Neutrophil (primary cell): ENCODE results near the gene RAB21.
A peak's percentile ranks its signal among the peaks of the same experiment; 100 is the strongest.

Source experiments
- H3K27ac ChIP-seq: fragments of 200-600 bp; sonication (generic); 2 replicates; pipeline ENCODE4 v1.5.1; 2016; ENCODE audit warnings: mild to moderate bottlenecking, moderate library complexity
- H3K27me3 ChIP-seq: fragments of 200-600 bp; sonication (generic); 2 replicates; pipeline ENCODE4 v1.6.0; 2016; ENCODE audit warnings: mild to moderate bottlenecking
- H3K36me3 ChIP-seq: fragments of 200-600 bp; sonication (generic); 2 replicates; pipeline ENCODE4 v1.5.1; 2017
- H3K4me1 ChIP-seq, 2 experiments: fragments of 200-600 bp in 1 of 2; sonication (generic) in 1 of 2; 1 replicate in 1 of 2; 2 replicates in 1 of 2; pipeline versions ENCODE4 v1.5.1 to v1.6.1; 2013 to 2016; ENCODE audit warnings: low read depth in 1 of 2, low read length in 1 of 2, mild to moderate bottlenecking in 1 of 2, moderate library complexity in 1 of 2; ENCODE audit not compliant: control insufficient read depth in 1 of 2, insufficient read depth in 1 of 2
- H3K4me3 ChIP-seq, 2 experiments: fragments of 200-600 bp in 1 of 2; sonication (generic) in 1 of 2; 1 replicate in 1 of 2; 2 replicates in 1 of 2; pipeline ENCODE4 v1.5.1; 2013 to 2016; ENCODE audit warnings: low read depth in 1 of 2, low read length in 1 of 2, mild to moderate bottlenecking in 1 of 2, moderate library complexity in 1 of 2
- H3K9me3 ChIP-seq: fragments of 200-600 bp; sonication (generic); 2 replicates; pipeline ENCODE4 v1.5.1; 2016
- TF ChIP-seq, protein P1 (sequence below): fragments of 200-600 bp; sonication (generic); IDR thresholded peaks from 2 replicates; pipeline ENCODE4 v1.5.1; 2016; ENCODE audit warnings: antibody characterized with exemption

The RAB21 gene

GRCh38 chr12:71846322-71846940 lies 91.8 kb downstream of the RAB21 start:
- TF ChIP-seq, protein P1, sequence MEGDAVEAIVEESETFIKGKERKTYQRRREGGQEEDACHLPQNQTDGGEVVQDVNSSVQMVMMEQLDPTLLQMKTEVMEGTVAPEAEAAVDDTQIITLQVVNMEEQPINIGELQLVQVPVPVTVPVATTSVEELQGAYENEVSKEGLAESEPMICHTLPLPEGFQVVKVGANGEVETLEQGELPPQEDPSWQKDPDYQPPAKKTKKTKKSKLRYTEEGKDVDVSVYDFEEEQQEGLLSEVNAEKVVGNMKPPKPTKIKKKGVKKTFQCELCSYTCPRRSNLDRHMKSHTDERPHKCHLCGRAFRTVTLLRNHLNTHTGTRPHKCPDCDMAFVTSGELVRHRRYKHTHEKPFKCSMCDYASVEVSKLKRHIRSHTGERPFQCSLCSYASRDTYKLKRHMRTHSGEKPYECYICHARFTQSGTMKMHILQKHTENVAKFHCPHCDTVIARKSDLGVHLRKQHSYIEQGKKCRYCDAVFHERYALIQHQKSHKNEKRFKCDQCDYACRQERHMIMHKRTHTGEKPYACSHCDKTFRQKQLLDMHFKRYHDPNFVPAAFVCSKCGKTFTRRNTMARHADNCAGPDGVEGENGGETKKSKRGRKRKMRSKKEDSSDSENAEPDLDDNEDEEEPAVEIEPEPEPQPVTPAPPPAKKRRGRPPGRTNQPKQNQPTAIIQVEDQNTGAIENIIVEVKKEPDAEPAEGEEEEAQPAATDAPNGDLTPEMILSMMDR: peak; percentile 20
- Histone ChIP-seq H3K4me3 (no peak overlapping the region), H3K36me3 (no peaks in the 10 kb centered on the region), H3K27ac (peak overlapping the region; percentile 59), H3K9me3 (no peaks in the 10 kb centered on the region), H3K27me3 (no peaks in the 10 kb centered on the region), H3K4me1 (peaks cover 20 to 30% of the 10 kb centered on the region in 2 experiments)

DNA sequence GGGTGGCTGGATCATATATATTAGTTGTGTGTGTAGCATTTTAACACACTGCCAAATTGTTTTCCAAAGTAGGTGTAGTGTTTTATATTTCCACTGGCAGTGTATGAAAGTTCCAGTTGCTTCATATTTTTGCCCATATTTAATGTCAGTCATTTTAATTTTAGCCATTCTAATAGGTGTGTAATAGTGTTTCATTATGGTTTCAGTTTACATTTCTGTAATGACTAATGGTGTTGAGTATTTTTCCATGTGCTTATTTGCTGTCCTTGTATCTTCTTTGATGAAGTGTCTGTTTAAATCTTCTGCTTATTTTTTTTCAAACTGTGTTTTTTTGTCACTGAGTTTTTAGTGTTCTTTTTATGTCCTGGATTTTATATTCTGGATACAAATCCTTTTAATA lies 93.5 kb downstream of the RAB21 start:
- Histone ChIP-seq H3K4me1 (peaks cover 12 to 19% of the 10 kb centered on the region in 2 experiments), H3K36me3 (no peaks in the 10 kb centered on the region), H3K27ac (no peak overlapping the region), H3K4me3 (no peak overlapping the region), H3K27me3 (no peaks in the 10 kb centered on the region), H3K9me3 (no peaks in the 10 kb centered on the region)
- TF ChIP-seq, protein P1: no peak

- no peaks in the 10 kb centered on the region for H3K36me3 ChIP-seq
- H3K27me3 ChIP-seq: no peaks in the 10 kb centered on the region
- no peak overlapping the region for H3K27ac ChIP-seq
- H3K4me3 ChIP-seq: no peak overlapping the region
- peaks cover 12 to 19% of the 10 kb centered on the region in 2 experiments for H3K4me1 ChIP-seq
- TF ChIP-seq, protein P1: no peak
- no peaks in the 10 kb centered on the region for H3K9me3 ChIP-seq
These were observed 94.6 kb downstream of the RAB21 start for GRCh38 chr12:71849109-71849851.
